HEK293 (cell line): Measurements from ENCODE around the gene ZNF121.

ENCODE experiments used
- CTCF ChIA-PET: fragments of 350-600 bp; formaldehyde crosslinking; extraction: SDS; loops from one replicate; lab custom pipeline; 2021; ENCODE audit warnings: antibody characterized with exemption; lab: Yijun Ruan, JAX
- POLR2A ChIA-PET: fragments of 300-600 bp; formaldehyde crosslinking; extraction: SDS; loops from one replicate; lab custom pipeline; 2020; ENCODE audit warnings: antibody characterized with exemption, inconsistent platforms; lab: Yijun Ruan, JAX
- H3K27ac ChIP-seq: fragments of 200-500 bp; sonication (Bioruptor generic); 2 replicates; pipeline ENCODE4 v1.5.1; 2014; ENCODE audit warnings: low read depth, low read length, control low read depth, inconsistent platforms; ENCODE audit errors: extremely low read depth
- H3K36me3 ChIP-seq, 2 experiments: fragments of 200-500 bp in 1 of 2; sonication (Bioruptor generic) in 1 of 2; 1 replicate in 1 of 2; 2 replicates in 1 of 2; pipeline ENCODE4 v1.5.1; 2014 to 2017; ENCODE audit warnings: inconsistent platforms in 2 of 2, low read length in 2 of 2; ENCODE audit not compliant: control insufficient read depth in 2 of 2, insufficient read depth in 1 of 2
- H3K4me1 ChIP-seq: fragments of 200-500 bp; sonication (Bioruptor generic); 2 replicates; pipeline ENCODE4 v1.5.1; 2014; ENCODE audit warnings: mild to moderate bottlenecking, low read length, inconsistent platforms; ENCODE audit not compliant: control insufficient read depth, insufficient read depth
- H3K4me3 ChIP-seq: 2 replicates; pipeline ENCODE4 v1.5.1; 2011; ENCODE audit warnings: low read depth, mild to moderate bottlenecking, control low read depth, low read length, moderate library complexity
- H3K9me3 ChIP-seq: fragments of 200-500 bp; sonication (Bioruptor generic); 2 replicates; pipeline ENCODE4 v1.5.1; 2014; ENCODE audit warnings: low read depth, low read length, inconsistent platforms; ENCODE audit not compliant: control insufficient read depth, insufficient read depth
- GLIS2 ChIP-seq: fragments of 450-650 bp; formaldehyde crosslinking; IDR thresholded peaks from 2 replicates; pipeline ENCODE4 v1.5.1; 2016; ENCODE audit warnings: missing biosample characterization, missing genetic modification characterization
- SETDB1 ChIP-seq: IDR thresholded peaks from one replicate; pipeline ENCODE4 v1.6.1; 2017; ENCODE audit warnings: mild to moderate bottlenecking, low read length, moderate library complexity, mixed read lengths; ENCODE audit not compliant: insufficient read length
- TRIM28 ChIP-seq: IDR thresholded peaks from 2 replicates; pipeline ENCODE4 v1.6.1; 2011; ENCODE audit warnings: low read length, control low read depth, borderline replicate concordance
- ZFHX2 ChIP-seq: fragments of 450-650 bp; formaldehyde crosslinking; conservative IDR thresholded peaks from 2 replicates; pipeline ENCODE4 v1.5.1; 2016; ENCODE audit warnings: missing biosample characterization, missing genetic modification characterization
- ZFP37 ChIP-seq: fragments of 450-650 bp; formaldehyde crosslinking; IDR thresholded peaks from 2 replicates; pipeline ENCODE4 v1.5.1; 2016; ENCODE audit warnings: missing biosample characterization, missing genetic modification characterization
- ZNF112 ChIP-seq: fragments of 450-650 bp; formaldehyde crosslinking; IDR thresholded peaks from 2 replicates; pipeline ENCODE4 v1.5.0; 2017; ENCODE audit warnings: missing biosample characterization, missing genetic modification characterization
- ZNF248 ChIP-seq: fragments of 450-650 bp; formaldehyde crosslinking; IDR thresholded peaks from 2 replicates; pipeline ENCODE4 v1.5.1; 2017; ENCODE audit warnings: missing biosample characterization, missing genetic modification characterization
- ZNF274 ChIP-seq, 2 experiments: fragments of 200-500 bp in 1 of 2; fragments of 450-650 bp in 1 of 2; sonication (Bioruptor generic) in 1 of 2; formaldehyde crosslinking in 1 of 2; IDR thresholded peaks; 2 replicates each; pipeline versions ENCODE4 v1.5.1 to v1.6.1; 2014 to 2016; ENCODE audit warnings: borderline replicate concordance in 1 of 2, inconsistent platforms in 1 of 2, low read length in 1 of 2, missing biosample characterization in 1 of 2, missing genetic modification characterization in 1 of 2
- ZNF48 ChIP-seq: fragments of 450-650 bp; formaldehyde crosslinking; IDR thresholded peaks from 2 replicates; pipeline ENCODE4 v1.5.1; 2016; ENCODE audit warnings: missing biosample characterization, missing genetic modification characterization
- ZNF530 ChIP-seq: fragments of 450-650 bp; formaldehyde crosslinking; IDR thresholded peaks from 2 replicates; pipeline ENCODE4 v1.5.1; 2016; ENCODE audit warnings: low read depth, missing biosample characterization, missing genetic modification characterization
- ZNF548 ChIP-seq: fragments of 450-650 bp; formaldehyde crosslinking; IDR thresholded peaks from 2 replicates; pipeline ENCODE4 v1.5.1; 2016; ENCODE audit warnings: missing biosample characterization, missing genetic modification characterization
- ZNF560 ChIP-seq: fragments of 450-650 bp; formaldehyde crosslinking; IDR thresholded peaks from 2 replicates; pipeline ENCODE4 v1.5.1; 2017; ENCODE audit warnings: missing biosample characterization, missing genetic modification characterization, borderline replicate concordance
- ZNF610 ChIP-seq: fragments of 450-650 bp; formaldehyde crosslinking; IDR thresholded peaks from 2 replicates; pipeline ENCODE4 v1.5.1; 2016; ENCODE audit warnings: missing biosample characterization, missing genetic modification characterization, borderline replicate concordance
- ZNF792 ChIP-seq: fragments of 450-650 bp; formaldehyde crosslinking; IDR thresholded peaks from 2 replicates; pipeline ENCODE4 v1.5.1; 2016; ENCODE audit warnings: missing biosample characterization, missing genetic modification characterization
- TF ChIP-seq, protein P1 (sequence below): fragments of 450-650 bp; formaldehyde crosslinking; IDR thresholded peaks from 2 replicates; pipeline ENCODE4 v1.5.1; 2016; ENCODE audit warnings: missing biosample characterization, missing genetic modification characterization
- TF ChIP-seq, protein P2 (sequence below): fragments of 450-650 bp; formaldehyde crosslinking; IDR thresholded peaks from 2 replicates; pipeline ENCODE4 v1.5.1; 2016; ENCODE audit warnings: missing biosample characterization, missing genetic modification characterization
- TF ChIP-seq, protein P3 (sequence below): fragments of 450-650 bp; formaldehyde crosslinking; IDR thresholded peaks from 2 replicates; pipeline ENCODE4 v1.5.1; 2016; ENCODE audit warnings: missing biosample characterization, missing genetic modification characterization
- TF ChIP-seq, protein P4 (sequence below): fragments of 450-650 bp; formaldehyde crosslinking; IDR thresholded peaks from 2 replicates; pipeline ENCODE4 v1.5.1; 2017; ENCODE audit warnings: missing biosample characterization, mild to moderate bottlenecking, missing genetic modification characterization, moderate library complexity

ZNF121 gene

DNA sequence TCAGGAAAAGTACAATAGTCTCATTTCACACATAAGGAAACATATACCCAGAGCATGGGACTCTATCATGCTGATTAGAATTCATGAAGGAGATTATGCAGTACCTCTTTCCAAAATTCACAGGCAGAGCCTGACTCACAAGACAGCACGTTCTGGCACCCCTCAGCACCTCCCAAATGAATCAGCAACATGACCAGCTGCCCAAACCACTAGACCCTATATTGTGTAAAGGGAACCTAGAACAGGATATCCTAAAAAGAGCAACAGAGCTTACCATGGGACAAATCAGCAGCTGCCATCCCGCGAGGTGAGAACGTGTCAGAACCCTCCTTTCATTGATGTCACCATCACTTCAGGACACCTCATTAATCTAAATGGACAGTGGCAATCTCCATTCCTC, 48.4 kb downstream of the ZNF121 start:
- TF ChIP-seq ZNF248 (tag by site-specific recombination) (no peak), ZFP37 (tag by site-specific recombination) (no peak), ZFHX2 (tag by site-specific recombination) (no peak), ZNF48 (no peak), ZNF610 (no peak), TRIM28 (no peak), ZNF560 (no peak), ZNF792 (no peak), GLIS2 (no peak), ZNF530 (tag by site-specific recombination) (no peak)
- TF ChIP-seq, protein P1, sequence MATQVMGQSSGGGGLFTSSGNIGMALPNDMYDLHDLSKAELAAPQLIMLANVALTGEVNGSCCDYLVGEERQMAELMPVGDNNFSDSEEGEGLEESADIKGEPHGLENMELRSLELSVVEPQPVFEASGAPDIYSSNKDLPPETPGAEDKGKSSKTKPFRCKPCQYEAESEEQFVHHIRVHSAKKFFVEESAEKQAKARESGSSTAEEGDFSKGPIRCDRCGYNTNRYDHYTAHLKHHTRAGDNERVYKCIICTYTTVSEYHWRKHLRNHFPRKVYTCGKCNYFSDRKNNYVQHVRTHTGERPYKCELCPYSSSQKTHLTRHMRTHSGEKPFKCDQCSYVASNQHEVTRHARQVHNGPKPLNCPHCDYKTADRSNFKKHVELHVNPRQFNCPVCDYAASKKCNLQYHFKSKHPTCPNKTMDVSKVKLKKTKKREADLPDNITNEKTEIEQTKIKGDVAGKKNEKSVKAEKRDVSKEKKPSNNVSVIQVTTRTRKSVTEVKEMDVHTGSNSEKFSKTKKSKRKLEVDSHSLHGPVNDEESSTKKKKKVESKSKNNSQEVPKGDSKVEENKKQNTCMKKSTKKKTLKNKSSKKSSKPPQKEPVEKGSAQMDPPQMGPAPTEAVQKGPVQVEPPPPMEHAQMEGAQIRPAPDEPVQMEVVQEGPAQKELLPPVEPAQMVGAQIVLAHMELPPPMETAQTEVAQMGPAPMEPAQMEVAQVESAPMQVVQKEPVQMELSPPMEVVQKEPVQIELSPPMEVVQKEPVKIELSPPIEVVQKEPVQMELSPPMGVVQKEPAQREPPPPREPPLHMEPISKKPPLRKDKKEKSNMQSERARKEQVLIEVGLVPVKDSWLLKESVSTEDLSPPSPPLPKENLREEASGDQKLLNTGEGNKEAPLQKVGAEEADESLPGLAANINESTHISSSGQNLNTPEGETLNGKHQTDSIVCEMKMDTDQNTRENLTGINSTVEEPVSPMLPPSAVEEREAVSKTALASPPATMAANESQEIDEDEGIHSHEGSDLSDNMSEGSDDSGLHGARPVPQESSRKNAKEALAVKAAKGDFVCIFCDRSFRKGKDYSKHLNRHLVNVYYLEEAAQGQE (tag by site-specific recombination), result no peak
- TF ChIP-seq, all 188 proteins: peak for 0
- CTCF ChIA-PET, result interaction anchor here (0.6 to 0.8 kb wide), 2 partner anchors 78 to 203 kb away, joined by 3 read pairs; no protein-coding TSS in a partner anchor

DNA sequence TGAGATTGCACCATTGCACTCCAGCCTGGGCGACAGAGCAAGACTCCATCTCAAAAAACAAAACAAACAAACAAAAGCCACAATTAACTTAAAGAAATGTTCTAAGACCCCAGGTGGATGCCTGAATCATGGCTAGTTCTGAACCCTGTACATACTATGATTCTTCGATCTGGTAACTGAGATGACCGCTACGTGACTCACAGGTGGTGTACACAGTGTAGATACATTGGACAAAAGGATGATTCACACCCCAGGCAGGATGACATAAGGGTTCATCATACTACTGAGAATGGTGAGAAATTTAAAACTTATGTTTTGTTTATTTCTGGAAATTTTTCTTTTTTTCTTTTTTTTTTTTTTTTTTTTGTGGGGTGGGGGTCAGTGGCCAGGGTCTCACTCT, 52.4 kb downstream of the ZNF121 start:
- H3K4me3 ChIP-seq, result no peak overlapping the region
- no peaks in the 10 kb centered on the region for H3K9me3 ChIP-seq
- no peak overlapping the region for H3K27ac ChIP-seq
- POLR2A ChIA-PET, result no interaction called here
- H3K4me1 ChIP-seq, result no peaks in the 10 kb centered on the region
- TF ChIP-seq ZNF112 (tag by site-specific recombination), result no peak
- TF ChIP-seq, protein P2, sequence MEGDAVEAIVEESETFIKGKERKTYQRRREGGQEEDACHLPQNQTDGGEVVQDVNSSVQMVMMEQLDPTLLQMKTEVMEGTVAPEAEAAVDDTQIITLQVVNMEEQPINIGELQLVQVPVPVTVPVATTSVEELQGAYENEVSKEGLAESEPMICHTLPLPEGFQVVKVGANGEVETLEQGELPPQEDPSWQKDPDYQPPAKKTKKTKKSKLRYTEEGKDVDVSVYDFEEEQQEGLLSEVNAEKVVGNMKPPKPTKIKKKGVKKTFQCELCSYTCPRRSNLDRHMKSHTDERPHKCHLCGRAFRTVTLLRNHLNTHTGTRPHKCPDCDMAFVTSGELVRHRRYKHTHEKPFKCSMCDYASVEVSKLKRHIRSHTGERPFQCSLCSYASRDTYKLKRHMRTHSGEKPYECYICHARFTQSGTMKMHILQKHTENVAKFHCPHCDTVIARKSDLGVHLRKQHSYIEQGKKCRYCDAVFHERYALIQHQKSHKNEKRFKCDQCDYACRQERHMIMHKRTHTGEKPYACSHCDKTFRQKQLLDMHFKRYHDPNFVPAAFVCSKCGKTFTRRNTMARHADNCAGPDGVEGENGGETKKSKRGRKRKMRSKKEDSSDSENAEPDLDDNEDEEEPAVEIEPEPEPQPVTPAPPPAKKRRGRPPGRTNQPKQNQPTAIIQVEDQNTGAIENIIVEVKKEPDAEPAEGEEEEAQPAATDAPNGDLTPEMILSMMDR (tag by site-specific recombination), result no peak
- CTCF ChIA-PET, result no interaction called here
- H3K36me3 ChIP-seq, result peaks cover 64 to 99% of the 10 kb centered on the region in 2 experiments

More for the DNA sequence above, 48.4 kb downstream of the ZNF121 start:
- H3K27ac ChIP-seq, result no peak overlapping the region
- POLR2A ChIA-PET, result no interaction called here
- H3K9me3 ChIP-seq, result no peaks in the 10 kb centered on the region
- no peaks in the 10 kb centered on the region for H3K4me1 ChIP-seq
- H3K36me3 ChIP-seq, result peaks cover 52 to 60% of the 10 kb centered on the region in 2 experiments
- H3K4me3 ChIP-seq, result no peak overlapping the region

DNA sequence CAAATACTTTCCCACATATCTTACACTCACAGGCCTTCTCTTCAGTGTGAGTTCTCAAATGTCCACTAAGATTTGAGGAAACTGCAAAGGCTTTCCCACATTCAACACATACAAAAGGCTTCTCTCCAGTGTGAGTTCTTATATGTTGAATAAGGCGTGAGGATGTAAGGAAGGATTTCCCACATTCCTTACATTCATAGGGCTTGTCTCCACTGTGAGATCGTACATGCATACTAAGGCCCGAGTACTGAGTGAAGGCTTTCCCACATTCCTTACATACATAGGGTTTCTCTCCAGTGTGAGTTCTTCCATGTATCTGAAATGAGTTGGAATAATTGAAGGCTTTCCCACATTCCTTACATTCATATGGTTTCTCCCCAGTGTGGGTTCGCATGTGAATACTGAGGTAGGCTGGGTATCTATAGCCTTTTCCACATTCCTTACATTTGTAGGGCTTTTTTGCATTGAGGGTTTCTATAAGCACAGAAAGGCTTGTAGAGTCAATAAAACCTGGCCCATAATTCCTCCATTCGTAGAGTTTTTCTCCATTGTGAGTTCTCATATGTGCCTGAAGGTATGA, 55.5 kb downstream of the ZNF121 start:
- CTCF ChIA-PET, result interaction anchor here (0.7 kb wide), 1 partner anchor 943 kb away, joined by 3 read pairs; no protein-coding TSS in a partner anchor
- no peaks in the 10 kb centered on the region for H3K9me3 ChIP-seq
- no peak overlapping the region for H3K4me3 ChIP-seq
- POLR2A ChIA-PET, result no interaction called here
- H3K36me3 ChIP-seq, result peaks cover 39 to 84% of the 10 kb centered on the region in 2 experiments
- no peak overlapping the region for H3K27ac ChIP-seq
- H3K4me1 ChIP-seq, result no peaks in the 10 kb centered on the region
- TF ChIP-seq SETDB1, result peak; percentile 100
- TF ChIP-seq, protein P3, sequence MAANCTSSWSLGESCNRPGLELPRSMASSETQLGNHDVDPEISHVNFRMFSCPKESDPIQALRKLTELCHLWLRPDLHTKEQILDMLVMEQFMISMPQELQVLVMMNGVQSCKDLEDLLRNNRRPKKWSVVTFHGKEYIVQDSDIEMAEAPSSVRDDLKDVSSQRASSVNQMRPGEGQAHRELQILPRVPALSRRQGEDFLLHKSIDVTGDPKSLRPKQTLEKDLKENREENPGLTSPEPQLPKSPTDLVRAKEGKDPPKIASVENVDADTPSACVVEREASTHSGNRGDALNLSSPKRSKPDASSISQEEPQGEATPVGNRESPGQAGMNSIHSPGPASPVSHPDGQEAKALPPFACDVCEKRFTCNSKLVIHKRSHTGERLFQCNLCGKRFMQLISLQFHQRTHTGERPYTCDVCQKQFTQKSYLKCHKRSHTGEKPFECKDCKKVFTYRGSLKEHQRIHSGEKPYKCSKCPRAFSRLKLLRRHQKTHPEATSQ (tag by site-specific recombination), result no peak
- TF ChIP-seq ZNF274 (IDR thresholded peaks at IDR 0.05; ENCODE audit: low read length), result no peak
- TF ChIP-seq ZNF274 (tag by site-specific recombination; IDR thresholded peaks at IDR 0.05; ENCODE audit: borderline replicate concordance), result peak; percentile 93
- TF ChIP-seq TRIM28, result peak; percentile 85
- TF ChIP-seq ZNF548 (tag by site-specific recombination), result no peak
- TF ChIP-seq, protein P4, sequence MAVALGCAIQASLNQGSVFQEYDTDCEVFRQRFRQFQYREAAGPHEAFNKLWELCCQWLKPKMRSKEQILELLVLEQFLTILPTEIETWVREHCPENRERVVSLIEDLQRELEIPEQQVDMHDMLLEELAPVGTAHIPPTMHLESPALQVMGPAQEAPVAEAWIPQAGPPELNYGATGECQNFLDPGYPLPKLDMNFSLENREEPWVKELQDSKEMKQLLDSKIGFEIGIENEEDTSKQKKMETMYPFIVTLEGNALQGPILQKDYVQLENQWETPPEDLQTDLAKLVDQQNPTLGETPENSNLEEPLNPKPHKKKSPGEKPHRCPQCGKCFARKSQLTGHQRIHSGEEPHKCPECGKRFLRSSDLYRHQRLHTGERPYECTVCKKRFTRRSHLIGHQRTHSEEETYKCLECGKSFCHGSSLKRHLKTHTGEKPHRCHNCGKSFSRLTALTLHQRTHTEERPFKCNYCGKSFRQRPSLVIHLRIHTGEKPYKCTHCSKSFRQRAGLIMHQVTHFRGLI (tag by site-specific recombination), result no peak
- TF ChIP-seq, all 188 proteins: peak for 3
